H1 (cell line): ENCODE measurements around the gene RPRD2. TPM values are rescaled to one million over a fixed set of nuclear protein-coding genes. Genes with fewer than 3 reads are reported as not detected.
A peak's percentile ranks its signal among the peaks of the same experiment; 100 is the strongest.

Experiments used
- BACH1 ChIP-seq: IDR thresholded peaks from 2 replicates; pipeline ENCODE4 v1.6.1; 2012; ENCODE audit warnings: low read length, improper control_type of control experiment
- CTCF ChIP-seq, 3 experiments: IDR thresholded peaks; 1 replicate in 2 of 3; 2 replicates in 1 of 3; pipeline versions ENCODE4 v1.5.1 to v1.6.1; 2011; ENCODE audit warnings: low read length in 3 of 3, mild to moderate bottlenecking in 3 of 3, inconsistent platforms in 2 of 3, low read depth in 1 of 3, moderate library complexity in 1 of 3; ENCODE audit not compliant: insufficient read depth in 1 of 3; ENCODE audit errors: control extremely low read depth in 1 of 3
- NRF1 ChIP-seq: IDR thresholded peaks from 2 replicates; pipeline ENCODE4 v1.6.1; 2011; ENCODE audit warnings: mild to moderate bottlenecking, low read depth, low read length, improper control_type of control experiment
- PHF8 ChIP-seq: fragments of 200-600 bp; sonication (generic); conservative IDR thresholded peaks from 2 replicates; pipeline ENCODE4 v1.7.1; 2012; ENCODE audit warnings: low read depth, mild to moderate bottlenecking, inconsistent platforms, low read length, moderate library complexity
- SP4 ChIP-seq: IDR thresholded peaks from 2 replicates; pipeline ENCODE4 v1.6.1; 2012; ENCODE audit warnings: low read length, inconsistent platforms
- polyA plus RNA-seq, 7 experiments: library from polyadenylated mRNA; depleted of rRNA in 3 of 7; stranded (reverse) in 5 of 7; unstranded in 2 of 7; fragments of >200 nt in 5 of 7; fragments of 200-250 nt in 2 of 7; gene quantifications; 1 replicate in 5 of 7; 2 replicates in 1 of 7; 4 replicates in 1 of 7; pipeline versions ENCODE4 v1.2.1 to v1.2.3, GENCODE V29; 2011 to 2013; ENCODE audit warnings: missing spikeins in 2 of 7, mixed read lengths in 2 of 7
- total RNA-seq: library from RNA; stranded (reverse); fragmentation: NEBNext Ultra II Directional; extraction: Animal tissue kit (Norgen Biotek cat#: 25700); gene quantifications from 2 replicates; pipeline ENCODE4 v1.2.1, GENCODE V29; 2021

The RPRD2 gene
- total and polyA plus RNA-seq, 2 of the 8 experiments (the other 6 are each of a cell fraction or from before 2014, with no cell fraction given): 14.4 to 32.4 TPM

GRCh38 chr1:150515328-150516049 is 151.5 kb downstream of the RPRD2 start, which contains the start of gene FALEC (continued):
- TF ChIP-seq SP4: peak; percentile 70; the same call in 1 of the 2 replicates
- peak; percentile 48; the same call in 1 of the 2 replicates for TF ChIP-seq PHF8
- TF ChIP-seq BACH1: no peak
- peak; percentile 92 for TF ChIP-seq NRF1
- no peak for TF ChIP-seq CTCF (IDR thresholded peaks at IDR 0.05; ENCODE audit: control extremely low read depth in 1 of 3, insufficient read depth in 1 of 3, low read depth in 1 of 3, low read length in 3 of 3)
